ENCODE measurements around the gene FAT1. TPM values are rescaled to one million over a fixed set of nuclear protein-coding genes. Genes with fewer than 3 reads are reported as not detected.
A peak's percentile ranks its signal among the peaks of the same experiment; 100 is the strongest.

FAT1 gene
- total RNA-seq, 1 experiment from 2014 or later, result 172 TPM

DNA sequence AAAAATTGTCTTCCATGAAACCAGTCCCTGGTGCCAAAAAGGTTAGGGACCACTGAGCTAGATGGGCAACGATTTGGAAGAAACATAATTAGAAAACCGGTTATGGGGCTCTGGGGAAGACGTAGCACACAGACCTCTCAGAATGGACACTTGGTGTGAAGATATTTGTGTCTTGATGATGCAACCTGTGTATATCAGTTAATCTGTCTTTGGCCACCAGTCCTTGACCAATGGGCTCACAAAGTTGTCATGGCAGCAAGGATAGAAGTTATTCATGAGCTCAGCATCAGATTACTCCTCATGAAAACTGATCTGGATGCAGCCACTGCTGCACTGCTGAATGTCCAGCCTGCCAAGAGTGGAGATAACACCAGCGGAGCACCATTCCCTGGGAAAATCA is 181.9 kb downstream of the FAT1 start (continued):
- TF ChIP-seq, protein P1, sequence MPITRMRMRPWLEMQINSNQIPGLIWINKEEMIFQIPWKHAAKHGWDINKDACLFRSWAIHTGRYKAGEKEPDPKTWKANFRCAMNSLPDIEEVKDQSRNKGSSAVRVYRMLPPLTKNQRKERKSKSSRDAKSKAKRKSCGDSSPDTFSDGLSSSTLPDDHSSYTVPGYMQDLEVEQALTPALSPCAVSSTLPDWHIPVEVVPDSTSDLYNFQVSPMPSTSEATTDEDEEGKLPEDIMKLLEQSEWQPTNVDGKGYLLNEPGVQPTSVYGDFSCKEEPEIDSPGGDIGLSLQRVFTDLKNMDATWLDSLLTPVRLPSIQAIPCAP (CRISPR knock-in tag; IDR thresholded peaks at IDR 0.05), result no peak
- TF ChIP-seq, protein P2, sequence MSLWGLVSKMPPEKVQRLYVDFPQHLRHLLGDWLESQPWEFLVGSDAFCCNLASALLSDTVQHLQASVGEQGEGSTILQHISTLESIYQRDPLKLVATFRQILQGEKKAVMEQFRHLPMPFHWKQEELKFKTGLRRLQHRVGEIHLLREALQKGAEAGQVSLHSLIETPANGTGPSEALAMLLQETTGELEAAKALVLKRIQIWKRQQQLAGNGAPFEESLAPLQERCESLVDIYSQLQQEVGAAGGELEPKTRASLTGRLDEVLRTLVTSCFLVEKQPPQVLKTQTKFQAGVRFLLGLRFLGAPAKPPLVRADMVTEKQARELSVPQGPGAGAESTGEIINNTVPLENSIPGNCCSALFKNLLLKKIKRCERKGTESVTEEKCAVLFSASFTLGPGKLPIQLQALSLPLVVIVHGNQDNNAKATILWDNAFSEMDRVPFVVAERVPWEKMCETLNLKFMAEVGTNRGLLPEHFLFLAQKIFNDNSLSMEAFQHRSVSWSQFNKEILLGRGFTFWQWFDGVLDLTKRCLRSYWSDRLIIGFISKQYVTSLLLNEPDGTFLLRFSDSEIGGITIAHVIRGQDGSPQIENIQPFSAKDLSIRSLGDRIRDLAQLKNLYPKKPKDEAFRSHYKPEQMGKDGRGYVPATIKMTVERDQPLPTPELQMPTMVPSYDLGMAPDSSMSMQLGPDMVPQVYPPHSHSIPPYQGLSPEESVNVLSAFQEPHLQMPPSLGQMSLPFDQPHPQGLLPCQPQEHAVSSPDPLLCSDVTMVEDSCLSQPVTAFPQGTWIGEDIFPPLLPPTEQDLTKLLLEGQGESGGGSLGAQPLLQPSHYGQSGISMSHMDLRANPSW (CRISPR knock-in tag; conservative IDR thresholded peaks at IDR 0.05; ENCODE audit: low read depth), result no peak
- TF ChIP-seq, protein P3, sequence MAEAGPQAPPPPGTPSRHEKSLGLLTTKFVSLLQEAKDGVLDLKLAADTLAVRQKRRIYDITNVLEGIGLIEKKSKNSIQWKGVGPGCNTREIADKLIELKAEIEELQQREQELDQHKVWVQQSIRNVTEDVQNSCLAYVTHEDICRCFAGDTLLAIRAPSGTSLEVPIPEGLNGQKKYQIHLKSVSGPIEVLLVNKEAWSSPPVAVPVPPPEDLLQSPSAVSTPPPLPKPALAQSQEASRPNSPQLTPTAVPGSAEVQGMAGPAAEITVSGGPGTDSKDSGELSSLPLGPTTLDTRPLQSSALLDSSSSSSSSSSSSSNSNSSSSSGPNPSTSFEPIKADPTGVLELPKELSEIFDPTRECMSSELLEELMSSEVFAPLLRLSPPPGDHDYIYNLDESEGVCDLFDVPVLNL (CRISPR knock-in tag; IDR thresholded peaks at IDR 0.05; ENCODE audit: borderline replicate concordance, low read depth), result no peak
- TF ChIP-seq OVOL2 (CRISPR knock-in tag; IDR thresholded peaks at IDR 0.05; ENCODE audit: borderline replicate concordance) (no peak), FOXK1 (CRISPR knock-in tag; IDR thresholded peaks at IDR 0.05) (no peak), CREB1 (CRISPR knock-in tag; IDR thresholded peaks at IDR 0.05) (no peak)

DNA sequence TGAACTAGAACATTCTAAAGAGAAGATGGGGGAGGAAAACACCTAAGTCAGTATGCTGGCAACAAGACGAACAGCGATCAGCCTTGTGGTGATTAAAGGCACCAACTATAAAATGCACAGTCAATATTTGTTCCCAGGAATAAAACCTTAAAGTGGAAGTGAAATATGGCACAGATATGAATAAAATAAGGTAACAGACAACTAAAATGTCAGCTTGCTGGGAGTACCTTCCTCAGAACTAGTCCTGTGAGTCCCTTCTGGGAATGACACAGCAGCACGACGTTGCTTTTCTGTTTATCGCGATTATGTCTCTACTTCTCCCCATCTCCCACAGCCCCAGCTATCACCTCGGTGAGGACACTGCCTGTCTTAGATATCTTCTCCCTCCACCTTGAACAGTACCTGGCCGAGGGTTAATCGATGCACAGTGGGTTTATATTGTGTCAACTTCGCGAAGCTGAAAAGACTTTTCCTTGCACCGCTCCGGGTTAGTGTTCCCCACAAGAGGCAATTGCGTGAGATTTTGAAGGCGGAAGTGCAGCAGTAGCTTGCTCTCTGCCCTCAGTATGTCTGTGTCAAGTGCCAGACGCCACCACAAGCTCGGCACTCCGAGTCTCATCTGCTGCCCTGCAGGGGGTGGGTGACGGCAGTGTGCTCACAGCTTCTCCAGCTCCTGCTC is 185.7 kb downstream of the FAT1 start:
- CTCF ChIA-PET, result interaction anchor here (1.3 kb wide), 1 partner anchor 17 kb away, joined by 4 read pairs; the partner anchor contains the start of gene MTNR1A

More for the DNA sequence above, 185.7 kb downstream of the FAT1 start:
- no peak overlapping the region for H3K27ac Mint-ChIP-seq
- H3K9me3 Mint-ChIP-seq, result peaks cover 15% of the 10 kb centered on the region
- no peaks in the 10 kb centered on the region for H3K27me3 Mint-ChIP-seq (ENCODE audit: low read depth)
- H3K4me3 Mint-ChIP-seq, result no peak overlapping the region
- H3K36me3 Mint-ChIP-seq, result peaks cover 12% of the 10 kb centered on the region; the same call in 1 of the 2 replicates
- ATAC-seq (0 out of 2 replicates have a peak, but pooled peaks have one; percentile 20), DNase-seq (ENCODE audit: low spot score) (no peak)
- TF ChIP-seq TEAD4 (CRISPR knock-in tag; IDR thresholded peaks at IDR 0.05), result no peak
- TF ChIP-seq NR3C1 (CRISPR knock-in tag; conservative IDR thresholded peaks at IDR 0.05; ENCODE audit: low read depth), result no peak
- TF ChIP-seq, protein P3 (CRISPR knock-in tag; IDR thresholded peaks at IDR 0.05; ENCODE audit: borderline replicate concordance, low read depth), result no peak
- no peak for TF ChIP-seq USF2 (CRISPR knock-in tag; IDR thresholded peaks at IDR 0.05)
- no peak for TF ChIP-seq EMX1 (CRISPR knock-in tag; IDR thresholded peaks at IDR 0.05)
- TF ChIP-seq NFATC4 (CRISPR knock-in tag; IDR thresholded peaks at IDR 0.05), result no peak
- no peak for TF ChIP-seq ZNF425 (CRISPR knock-in tag; conservative IDR thresholded peaks at IDR 0.05)
- no peak for TF ChIP-seq ZMAT4 (CRISPR knock-in tag; IDR thresholded peaks at IDR 0.05)
- no peak for TF ChIP-seq SMAD4 (CRISPR knock-in tag; IDR thresholded peaks at IDR 0.05)
- TF ChIP-seq CDX4 (CRISPR knock-in tag; IDR thresholded peaks at IDR 0.05; ENCODE audit: borderline replicate concordance), result no peak
- TF ChIP-seq TP53 (CRISPR knock-in tag; IDR thresholded peaks at IDR 0.05), result no peak
- 0 out of 2 replicates have a peak, but pooled peaks cover 3% of the 10 kb centered on the region for H3K4me1 Mint-ChIP-seq
- POLR2A ChIA-PET, result no interaction called here

All from WTC11 (cell line).